HG03066 (cell line): Measurements from ENCODE around the gene ZBBX.
"Not testable (repeated sequence)": the region's sequence is repeated elsewhere in the genome, so short reads cannot be mapped to it uniquely, and the experiment has no call there.

Experiments
- ATAC-seq: cut with Tn5 transposase; IDR thresholded peaks from one replicate; pipeline ENCODE4 v1.9.1; 2021; ENCODE audit warnings: low read depth; ENCODE audit not compliant: unreplicated experiment

The ZBBX gene

GRCh38 chr3:167380004-167380689 lies at the start of gene ZBBX:
TSS of gene ZBBX (minus strand) at chr3:167380297. CDS start at chr3:167372901, 7,396 bp downstream.
- peak; percentile 100 for ATAC-seq

GRCh38 chr3:167426962-167427361 lies 46.9 kb upstream of the ZBBX start:
- not testable (repeated sequence) for ATAC-seq

- ATAC-seq: not testable (repeated sequence)
Observed at GRCh38 chr3:167422396-167422795, 42.3 kb upstream of the ZBBX start.

- ATAC-seq: no peak
Observed at GRCh38 chr3:167409611-167410010, 29.5 kb upstream of the ZBBX start.

- no peak for ATAC-seq
Observed at GRCh38 chr3:167406876-167407492, 26.9 kb upstream of the ZBBX start.

GRCh38 chr3:167397826-167398225 lies 17.7 kb upstream of the ZBBX start:
- no peak for ATAC-seq

- no peak for ATAC-seq
Observed at GRCh38 chr3:167396075-167396474, 16.0 kb upstream of the ZBBX start.

- ATAC-seq: no peak
Observed at GRCh38 chr3:167394003-167394402, 13.9 kb upstream of the ZBBX start.

GRCh38 chr3:167382155-167382554 lies 2.1 kb upstream of the ZBBX start:
- ATAC-seq: no peak

GRCh38 chr3:167375478-167375877 lies 4.6 kb downstream of the ZBBX start:
- no peak for ATAC-seq

- ATAC-seq: no peak
Observed at GRCh38 chr3:167372138-167372537, 8.0 kb downstream of the ZBBX start.

- no peak for ATAC-seq
Observed at GRCh38 chr3:167361948-167362347, 18.1 kb downstream of the ZBBX start.

GRCh38 chr3:167361306-167361705 lies 18.8 kb downstream of the ZBBX start:
- no peak for ATAC-seq

GRCh38 chr3:167355446-167355845 lies 24.7 kb downstream of the ZBBX start:
- ATAC-seq: no peak

- no peak for ATAC-seq
Observed at GRCh38 chr3:167354751-167355150, 25.3 kb downstream of the ZBBX start.

- no peak for ATAC-seq
Observed at GRCh38 chr3:167350245-167350862, 29.7 kb downstream of the ZBBX start.

- no peak for ATAC-seq
Observed at GRCh38 chr3:167346171-167346570, 33.9 kb downstream of the ZBBX start.

- ATAC-seq: no peak
Observed at GRCh38 chr3:167330993-167331785, 48.9 kb downstream of the ZBBX start.

- ATAC-seq: no peak
Observed at GRCh38 chr3:167323572-167323971, 56.5 kb downstream of the ZBBX start.

GRCh38 chr3:167318996-167319615 lies 61.0 kb downstream of the ZBBX start:
- no peak for ATAC-seq

- no peak for ATAC-seq
Observed at GRCh38 chr3:167318306-167318705, 61.8 kb downstream of the ZBBX start.
